ENCODE measurements around the gene PEX6. TPM values are rescaled to one million over a fixed set of nuclear protein-coding genes. Genes with fewer than 3 reads are reported as not detected.

Gene PEX6
- total RNA-seq, 2 experiments from 2014 or later: 18.7 to 21.3 TPM

DNA sequence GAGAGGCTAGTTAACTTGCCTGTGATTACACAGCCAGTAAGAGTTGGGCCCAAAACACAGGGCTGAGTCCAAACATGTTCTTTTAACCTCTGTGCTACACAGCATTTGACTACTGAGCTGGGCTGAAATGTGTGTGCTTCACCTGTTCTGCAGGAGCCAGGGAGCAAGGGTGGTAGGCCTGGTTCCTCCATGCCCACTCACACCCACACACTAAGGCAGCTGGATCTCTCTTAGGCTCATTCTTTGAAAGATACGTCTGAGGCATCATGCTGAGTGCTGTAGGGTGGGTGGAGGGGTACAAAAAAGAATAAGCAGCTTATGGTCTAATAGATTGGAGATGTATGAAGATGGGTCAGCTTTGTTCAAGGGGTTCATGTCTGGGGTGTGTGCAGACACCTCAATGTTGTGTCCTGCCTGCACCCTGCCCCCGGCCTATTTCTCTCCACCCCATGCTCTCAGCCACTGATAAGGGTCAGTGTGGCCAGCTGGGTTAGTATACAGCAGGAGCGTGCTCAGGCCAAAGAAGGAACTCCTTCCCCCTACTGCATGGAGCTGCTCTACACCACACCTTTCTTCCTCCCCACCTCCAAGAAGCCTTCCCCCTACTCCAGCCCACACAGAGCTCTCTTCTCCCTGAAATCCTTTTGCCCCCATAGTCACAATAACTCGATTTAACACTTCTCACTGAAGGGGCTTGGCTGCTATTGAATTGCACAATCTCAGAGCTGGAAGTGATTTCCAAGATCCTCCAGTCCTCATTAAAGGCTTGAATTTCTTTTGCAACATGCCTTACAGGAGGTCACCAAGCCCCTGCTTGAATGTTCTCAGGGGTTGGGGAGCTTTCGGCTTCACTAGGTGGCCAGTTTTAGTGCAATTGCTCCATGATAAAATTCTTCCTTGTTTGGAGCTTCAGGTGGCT lies 8.8 kb upstream of the PEX6 start:
- H3K27me3 Mint-ChIP-seq: no peaks in the 10 kb centered on the region
- peaks cover 47% of the 10 kb centered on the region for H3K4me1 Mint-ChIP-seq
- CTCF ChIA-PET: interaction anchor here (0.6 to 1.7 kb wide), 7 partner anchors 16 to 206 kb away, joined by 3 to 6 read pairs (median 4); no protein-coding TSS in a partner anchor
- POLR2A ChIA-PET: interaction anchor here (0.6 kb wide), 1 partner anchor 8 kb away, joined by 3 read pairs; no protein-coding TSS in a partner anchor
- no peak overlapping the region for H3K27ac Mint-ChIP-seq
- H3K36me3 Mint-ChIP-seq (ENCODE audit: low read depth): peaks cover 35% of the 10 kb centered on the region
- no peak for DNase-seq
- H3K9me3 Mint-ChIP-seq: no peaks in the 10 kb centered on the region
- no peak overlapping the region for H3K4me3 Mint-ChIP-seq

GRCh38 chr6:42984924-42985475 lies 6.0 kb upstream of the PEX6 start:
- Mint-ChIP-seq H3K27me3 (no peaks in the 10 kb centered on the region), H3K4me1 (peaks cover 54% of the 10 kb centered on the region), H3K36me3 (ENCODE audit: low read depth) (peaks cover 27% of the 10 kb centered on the region), H3K4me3 (peak overlapping the region; percentile 93), H3K27ac (peak overlapping the region; percentile 93), H3K9me3 (no peaks in the 10 kb centered on the region)
- ChIA-PET POLR2A (no interaction called here), CTCF (interaction anchor here (1.1 to 1.6 kb wide), 4 partner anchors 11 to 159 kb away, joined by 3 to 5 read pairs (median 4); partner anchors contain the start of gene CNPY3)
- peak; percentile 29 for DNase-seq

DNA sequence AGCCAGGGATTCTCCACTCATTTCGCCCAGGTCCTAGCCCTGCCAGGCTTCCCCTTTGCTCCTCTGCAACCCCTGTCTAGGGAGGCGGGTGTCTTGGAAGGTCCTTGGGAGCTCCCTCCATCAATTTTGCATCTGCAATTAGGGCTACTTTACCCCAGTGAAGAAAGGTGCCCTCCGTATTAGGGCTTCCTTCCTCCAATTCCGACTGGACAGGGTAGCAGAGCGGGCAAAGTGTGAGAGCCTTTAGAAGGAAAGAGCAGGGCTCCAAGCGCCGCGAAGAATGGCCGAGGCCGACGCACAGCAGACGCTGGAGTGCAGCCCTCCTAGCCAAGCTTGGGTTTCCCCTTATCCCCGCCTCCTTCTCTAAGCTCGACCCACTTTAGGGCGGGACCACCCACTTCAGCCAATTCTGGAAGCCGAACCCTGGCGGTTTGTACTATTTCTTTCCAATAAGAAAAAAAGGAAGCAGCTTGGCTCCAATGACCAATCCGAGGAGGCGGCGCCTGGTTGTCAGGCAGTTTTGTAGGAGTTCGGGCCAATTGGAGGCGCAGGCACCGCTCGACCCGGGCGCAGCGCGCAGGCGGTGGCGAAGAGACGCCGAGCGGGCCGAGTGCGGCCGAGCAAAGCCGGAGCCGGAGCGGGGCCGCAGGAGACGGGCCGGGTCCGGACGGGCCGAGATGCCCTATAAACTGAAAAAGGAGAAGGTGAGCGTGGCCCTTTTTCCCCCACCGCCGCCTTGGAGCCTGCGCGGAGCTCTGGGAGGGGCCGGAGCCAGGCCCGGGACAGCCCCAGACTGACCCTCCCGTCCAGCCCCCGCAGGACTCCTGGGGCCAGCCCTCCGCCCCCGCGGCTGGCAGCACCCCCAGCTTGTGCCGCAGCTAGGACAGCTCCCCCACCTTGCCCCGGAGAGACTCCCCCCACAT lies 5.3 kb upstream of the PEX6 start, which contains the start of gene PPP2R5D:
PPP2R5D (plus strand) TSS at position 570 of the 923 bp plus-strand sequence; CDS start at position 678, 108 bp downstream.
- Mint-ChIP-seq H3K27ac (peak within 1 kb of the TSS; percentile 93), H3K4me3 (peak within 1 kb of the TSS; percentile 93), H3K27me3 (no peaks in the 10 kb centered on the region), H3K9me3 (no peaks in the 10 kb centered on the region), H3K36me3 (ENCODE audit: low read depth) (peaks cover 23% of the 10 kb centered on the region), H3K4me1 (peaks cover 61% of the 10 kb centered on the region)
- POLR2A ChIA-PET: interaction anchor here (0.9 to 1.3 kb wide), 2 partner anchors 54 to 75 kb away, joined by 4 to 5 read pairs; partner anchors contain the start of genes CNPY3, KLC4 and MRPL2
- DNase-seq: peak; percentile 99
- CTCF ChIA-PET: interaction anchor here (0.8 to 1.7 kb wide), 6 partner anchors 12 to 69 kb away, joined by 3 to 5 read pairs (median 4); partner anchors contain the start of genes CNPY3, CUL7, KLHDC3 and MEA1

DNA sequence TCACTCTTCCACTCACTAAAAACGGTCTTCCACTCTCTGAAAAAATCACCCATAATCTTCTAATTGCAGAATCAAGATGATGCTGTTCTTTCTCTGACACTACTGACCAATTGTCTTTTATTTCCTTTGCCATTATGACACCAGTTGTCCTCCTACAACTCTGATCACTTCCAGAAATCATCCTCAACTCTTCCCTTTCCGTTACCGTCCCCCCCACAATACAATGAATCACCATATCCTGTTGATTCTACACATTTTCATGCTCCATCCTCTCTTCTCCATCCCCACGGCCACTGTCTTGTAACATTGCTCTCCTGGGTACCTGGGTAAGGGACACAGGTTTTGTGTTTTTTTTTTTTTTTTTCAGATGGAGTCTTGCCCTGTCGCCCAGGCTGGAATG lies 2.9 kb upstream of the PEX6 start:
- Mint-ChIP-seq H3K9me3 (no peaks in the 10 kb centered on the region), H3K27me3 (no peaks in the 10 kb centered on the region), H3K36me3 (ENCODE audit: low read depth) (peaks cover 18% of the 10 kb centered on the region), H3K4me1 (peaks cover 55% of the 10 kb centered on the region), H3K4me3 (no peak overlapping the region), H3K27ac (peak overlapping the region; percentile 48)
- CTCF ChIA-PET: interaction anchor here (0.7 kb wide), 1 partner anchor 832 kb away, joined by 3 read pairs; no protein-coding TSS in a partner anchor
- POLR2A ChIA-PET: no interaction called here
- DNase-seq: no peak

DNA sequence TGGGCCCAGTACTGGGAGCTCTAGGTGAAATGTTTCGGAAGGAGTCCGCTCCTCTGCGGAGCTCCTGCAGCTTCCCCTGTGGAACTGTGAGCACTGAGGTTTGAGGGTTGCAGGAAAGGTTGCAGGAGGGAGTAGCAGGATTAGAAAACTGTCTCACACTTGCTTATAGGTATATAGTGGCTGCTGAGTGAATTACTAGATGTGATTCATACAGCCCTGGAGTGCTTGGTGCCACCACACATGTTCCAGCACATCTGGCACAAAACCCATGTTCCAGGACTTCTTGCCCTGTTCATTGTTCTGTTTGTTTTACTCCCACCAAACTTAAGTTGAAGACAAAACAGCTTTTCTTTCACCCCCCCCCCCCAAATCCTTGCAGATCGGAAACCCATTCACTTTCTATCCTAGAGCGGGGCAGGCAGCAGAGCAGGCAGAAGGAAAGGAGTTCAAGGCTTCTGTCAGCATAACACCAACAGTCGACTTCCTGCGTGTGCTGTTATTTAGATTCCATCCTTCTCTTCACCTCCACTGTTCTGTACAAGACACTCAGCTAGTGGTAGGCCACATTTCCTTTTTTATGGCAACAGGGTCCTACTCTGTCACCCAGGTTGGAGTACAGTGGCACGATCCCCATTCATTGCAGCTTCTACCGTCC lies 669 bp upstream of the PEX6 start:
- peak; percentile 20 for DNase-seq
- ChIA-PET CTCF (interaction anchor here (1.0 to 2.3 kb wide), 8 partner anchors 9 to 168 kb away, joined by 3 to 7 read pairs (median 4); partner anchors contain the start of gene CNPY3), POLR2A (interaction anchor here (0.6 to 2.6 kb wide), 3 partner anchors 9 to 74 kb away, joined by 3 to 13 read pairs (median 3); partner anchors contain the start of genes CNPY3 and CUL7)
- H3K4me3 Mint-ChIP-seq: peak overlapping the region; percentile 78
- peak overlapping the region; percentile 98 for H3K27ac Mint-ChIP-seq
- no peaks in the 10 kb centered on the region for H3K9me3 Mint-ChIP-seq
- H3K4me1 Mint-ChIP-seq: peaks cover 49% of the 10 kb centered on the region
- no peaks in the 10 kb centered on the region for H3K27me3 Mint-ChIP-seq
- H3K36me3 Mint-ChIP-seq (ENCODE audit: low read depth): peaks cover 14% of the 10 kb centered on the region

DNA sequence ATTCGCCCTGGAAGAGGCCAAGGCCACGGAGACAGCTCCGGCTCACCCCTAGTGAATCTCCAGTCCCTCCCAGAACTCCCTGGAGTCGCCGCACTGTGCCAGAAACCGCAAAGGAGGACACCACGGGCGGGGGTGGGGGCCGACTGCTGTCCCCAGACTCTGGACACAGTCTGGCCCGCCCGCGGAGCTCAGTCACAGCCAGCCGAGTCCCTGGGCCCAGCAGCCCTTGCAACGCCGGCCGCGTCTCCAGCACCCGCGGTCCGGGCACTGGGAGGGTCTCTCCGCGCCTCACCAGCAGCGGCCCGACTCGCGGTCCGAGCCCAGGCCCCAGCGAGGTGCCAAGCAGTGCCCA lies 518 bp downstream of the PEX6 start:
- peak overlapping the region; percentile 87 for H3K27ac Mint-ChIP-seq
- POLR2A ChIA-PET: interaction anchor here (1.3 to 2.6 kb wide), 2 partner anchors 49 to 75 kb away, joined by 3 to 13 read pairs; partner anchors contain the start of genes CNPY3 and CUL7
- peak; percentile 17 for DNase-seq
- H3K4me1 Mint-ChIP-seq: peaks cover 44% of the 10 kb centered on the region
- H3K27me3 Mint-ChIP-seq: no peaks in the 10 kb centered on the region
- peak overlapping the region; percentile 89 for H3K4me3 Mint-ChIP-seq
- H3K36me3 Mint-ChIP-seq (ENCODE audit: low read depth): peaks cover 19% of the 10 kb centered on the region
- H3K9me3 Mint-ChIP-seq: no peaks in the 10 kb centered on the region
- CTCF ChIA-PET: interaction anchor here (0.6 to 2.3 kb wide), 9 partner anchors 8 to 1107 kb away, joined by 3 to 7 read pairs (median 4); partner anchors contain the start of genes CNPY3 and KLHDC3

DNA sequence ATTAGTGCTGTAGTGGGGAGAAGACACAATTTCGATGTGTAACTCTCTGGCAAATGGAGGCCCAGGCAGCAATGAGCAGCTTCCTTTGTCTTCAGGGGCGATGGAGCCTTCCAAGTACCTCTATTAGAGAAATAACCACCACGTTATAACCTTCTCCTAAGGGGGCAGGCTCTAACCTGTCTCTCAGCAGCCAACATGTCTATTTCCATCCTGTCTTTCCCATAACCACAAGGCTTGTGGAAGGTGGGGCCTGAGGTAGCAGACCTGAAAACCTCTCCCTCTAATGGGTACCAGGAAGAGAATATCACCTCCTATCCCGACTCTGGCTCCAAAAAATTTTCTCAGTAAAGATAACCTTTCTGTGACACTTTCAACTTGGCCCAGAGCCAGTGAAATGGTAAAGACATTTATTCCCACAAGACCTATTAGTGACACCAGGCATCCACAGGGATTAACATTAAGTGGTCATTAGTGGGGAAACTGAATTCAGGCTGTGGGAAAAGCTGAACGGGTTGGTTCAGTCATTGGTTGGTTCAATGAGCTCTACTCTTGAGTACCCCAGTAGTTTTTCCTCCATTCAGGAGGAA lies 4.0 kb downstream of the PEX6 start:
- Mint-ChIP-seq H3K9me3 (no peaks in the 10 kb centered on the region), H3K27me3 (no peaks in the 10 kb centered on the region), H3K36me3 (ENCODE audit: low read depth) (peaks cover 19% of the 10 kb centered on the region), H3K4me3 (no peak overlapping the region), H3K4me1 (peaks cover 34% of the 10 kb centered on the region), H3K27ac (no peak overlapping the region)
- DNase-seq: no peak
- ChIA-PET POLR2A (interaction anchor here (0.6 kb wide), 1 partner anchor 15 kb away, joined by 4 read pairs; no protein-coding TSS in a partner anchor), CTCF (interaction anchor here (1.4 kb wide), 1 partner anchor 10 kb away, joined by 5 read pairs; no protein-coding TSS in a partner anchor)

DNA sequence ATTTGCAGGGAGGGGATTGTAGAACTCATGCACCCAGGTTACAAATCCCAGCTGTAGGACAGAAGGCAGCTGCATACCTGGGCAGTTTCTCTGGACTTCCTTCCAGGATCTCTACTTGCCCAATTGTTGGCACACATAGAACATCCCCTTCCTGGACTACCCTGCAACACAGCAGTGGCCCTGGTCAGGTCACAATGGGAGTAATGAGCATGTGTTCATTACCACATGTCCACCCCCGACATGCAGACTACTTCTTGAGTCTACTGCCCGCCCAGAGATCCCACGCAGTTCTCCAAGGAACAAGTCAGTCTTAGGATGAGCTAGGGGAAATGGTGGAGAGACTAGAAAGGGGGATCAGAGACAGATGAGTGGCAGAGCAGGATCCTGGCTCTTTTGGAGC lies 5.1 kb downstream of the PEX6 start:
- H3K4me1 Mint-ChIP-seq: peaks cover 23% of the 10 kb centered on the region
- no peaks in the 10 kb centered on the region for H3K9me3 Mint-ChIP-seq
- CTCF ChIA-PET: no interaction called here
- H3K4me3 Mint-ChIP-seq: no peak overlapping the region
- no peaks in the 10 kb centered on the region for H3K27me3 Mint-ChIP-seq
- POLR2A ChIA-PET: no interaction called here
- peaks cover 19% of the 10 kb centered on the region for H3K36me3 Mint-ChIP-seq (ENCODE audit: low read depth)
- H3K27ac Mint-ChIP-seq: no peak overlapping the region
- no peak for DNase-seq

DNA sequence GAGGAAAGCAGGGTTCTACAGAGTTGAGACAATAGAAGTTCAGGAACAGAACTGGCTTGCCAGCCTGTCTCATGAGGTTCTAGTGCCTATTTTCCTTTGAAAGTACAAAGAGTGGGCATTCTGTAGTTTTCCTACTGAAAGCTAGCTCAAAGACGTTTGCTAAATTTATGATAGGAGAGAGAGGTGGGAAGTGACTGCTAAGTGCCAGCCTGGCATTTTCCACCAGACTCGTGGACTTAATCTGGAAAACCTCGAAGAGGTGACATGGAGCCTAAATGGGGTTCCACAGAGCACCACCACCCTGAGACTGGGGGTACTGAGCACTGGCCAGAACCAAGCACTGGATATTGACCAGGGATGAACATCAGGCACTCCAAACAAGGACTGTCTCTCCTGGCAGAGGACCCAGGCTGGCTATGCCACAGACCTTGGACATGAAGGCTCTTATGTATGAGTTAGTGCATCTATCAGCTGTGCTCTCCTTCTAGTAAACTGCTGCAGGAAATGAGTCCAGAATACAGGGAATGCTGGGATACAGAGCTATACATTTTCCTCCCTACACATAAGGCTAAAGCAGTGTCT lies 7.1 kb downstream of the PEX6 start:
- H3K27ac Mint-ChIP-seq: peak overlapping the region; percentile 27
- H3K9me3 Mint-ChIP-seq: no peaks in the 10 kb centered on the region
- ChIA-PET POLR2A (no interaction called here), CTCF (interaction anchor here (0.6 to 1.7 kb wide), 4 partner anchors 8 to 42 kb away, joined by 3 to 7 read pairs (median 6); partner anchors contain the start of genes CNPY3, GNMT and PEX6)
- no peak for DNase-seq
- no peak overlapping the region for H3K4me3 Mint-ChIP-seq
- H3K4me1 Mint-ChIP-seq: peaks cover 12% of the 10 kb centered on the region
- peaks cover 15% of the 10 kb centered on the region for H3K36me3 Mint-ChIP-seq (ENCODE audit: low read depth)
- no peaks in the 10 kb centered on the region for H3K27me3 Mint-ChIP-seq

DNA sequence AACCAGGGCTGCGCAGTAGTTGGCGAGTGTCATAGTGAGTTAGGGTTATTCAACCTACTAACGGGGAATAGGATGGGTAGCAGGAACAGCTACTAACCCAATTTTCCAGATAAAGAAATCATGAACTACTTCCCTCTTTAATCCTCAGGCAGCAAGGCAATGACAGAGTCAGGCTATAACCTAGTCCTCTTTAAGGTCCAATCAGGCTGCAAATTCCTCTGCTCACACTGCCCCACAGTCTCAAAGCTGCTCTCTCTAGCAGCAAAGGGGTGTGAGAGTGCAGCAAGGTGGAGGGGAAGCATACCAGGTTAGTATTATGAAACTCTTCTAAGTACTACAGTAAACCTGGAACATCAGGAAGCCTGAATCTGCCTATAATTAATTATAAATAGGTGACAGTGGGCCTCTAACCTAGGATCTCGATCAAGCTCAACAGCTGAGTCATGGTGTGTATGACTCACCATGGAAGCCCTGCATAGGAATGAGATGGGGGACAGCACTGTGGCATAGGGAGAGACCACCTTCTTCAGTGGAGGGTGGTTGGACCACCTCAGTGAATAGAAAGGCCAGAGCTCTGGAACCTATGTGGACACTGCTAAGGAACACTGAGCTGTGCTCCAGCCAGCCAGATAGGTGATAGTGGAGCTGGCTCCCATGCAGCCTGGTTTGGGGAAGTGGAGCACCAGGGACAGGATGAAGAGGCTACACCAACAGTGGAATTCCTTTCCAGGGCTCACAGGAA lies 7.9 kb downstream of the PEX6 start:
- H3K4me1 Mint-ChIP-seq: peaks cover 5% of the 10 kb centered on the region
- peaks cover 11% of the 10 kb centered on the region for H3K36me3 Mint-ChIP-seq (ENCODE audit: low read depth)
- no peak overlapping the region for H3K4me3 Mint-ChIP-seq
- no peak for DNase-seq
- H3K9me3 Mint-ChIP-seq: no peaks in the 10 kb centered on the region
- CTCF ChIA-PET: interaction anchor here (0.8 to 1.7 kb wide), 5 partner anchors 8 to 42 kb away, joined by 4 to 7 read pairs (median 5); partner anchors contain the start of genes CNPY3, GNMT, PEX6 and PPP2R5D
- POLR2A ChIA-PET: no interaction called here
- H3K27ac Mint-ChIP-seq: no peak overlapping the region
- H3K27me3 Mint-ChIP-seq: no peaks in the 10 kb centered on the region
